GM18861 (cell line): ENCODE data around the gene SLC44A5.
"Not testable (repeated sequence)": the region's sequence is repeated elsewhere in the genome, so short reads cannot be mapped to it uniquely, and the experiment has no call there.

Experiments used
- ATAC-seq: cut with Tn5 transposase; IDR thresholded peaks from one replicate; pipeline ENCODE4 v1.9.1; 2021; ENCODE audit not compliant: unreplicated experiment

SLC44A5 gene

GRCh38 chr1:75469586-75470173 is 141.2 kb downstream of the SLC44A5 start:
- ATAC-seq = no peak

GRCh38 chr1:75461808-75462325 is 149.0 kb downstream of the SLC44A5 start:
- ATAC-seq = no peak

GRCh38 chr1:75449998-75450397 is 160.9 kb downstream of the SLC44A5 start:
- ATAC-seq = no peak

GRCh38 chr1:75444220-75444619 is 166.7 kb downstream of the SLC44A5 start:
- no peak for ATAC-seq

GRCh38 chr1:75440274-75440673 is 170.6 kb downstream of the SLC44A5 start:
- ATAC-seq = no peak

GRCh38 chr1:75438355-75438754 is 172.6 kb downstream of the SLC44A5 start:
- no peak for ATAC-seq

- no peak for ATAC-seq
Measured at GRCh38 chr1:75431843-75432242, 179.1 kb downstream of the SLC44A5 start.

GRCh38 chr1:75430526-75430925 is 180.4 kb downstream of the SLC44A5 start:
- no peak for ATAC-seq

GRCh38 chr1:75426688-75427087 is 184.2 kb downstream of the SLC44A5 start:
- ATAC-seq = no peak

- ATAC-seq = no peak
Measured at GRCh38 chr1:75425001-75425650, 185.8 kb downstream of the SLC44A5 start.

- ATAC-seq = peak; percentile 57
Measured at GRCh38 chr1:75423616-75424015, 187.3 kb downstream of the SLC44A5 start.

- ATAC-seq = no peak
Measured at GRCh38 chr1:75423136-75423535, 187.8 kb downstream of the SLC44A5 start.

GRCh38 chr1:75421371-75421770 is 189.5 kb downstream of the SLC44A5 start:
- ATAC-seq = no peak

GRCh38 chr1:75415187-75415586 is 195.7 kb downstream of the SLC44A5 start:
- no peak for ATAC-seq

- no peak for ATAC-seq
Measured at GRCh38 chr1:75412616-75413015, 198.3 kb downstream of the SLC44A5 start.

GRCh38 chr1:75404681-75405080 is 206.2 kb downstream of the SLC44A5 start:
- ATAC-seq = not testable (repeated sequence)

- ATAC-seq = not testable (repeated sequence)
Measured at GRCh38 chr1:75403147-75403646, 207.7 kb downstream of the SLC44A5 start.

GRCh38 chr1:75400716-75401115 is 210.2 kb downstream of the SLC44A5 start:
- no peak for ATAC-seq

- no peak for ATAC-seq
Measured at GRCh38 chr1:75396745-75397144, 214.2 kb downstream of the SLC44A5 start.

GRCh38 chr1:75396260-75396659 is 214.7 kb downstream of the SLC44A5 start:
- no peak for ATAC-seq

GRCh38 chr1:75394386-75395139 is 216.4 kb downstream of the SLC44A5 start:
- peak; percentile 45 for ATAC-seq

- peak; percentile 100 for ATAC-seq
Measured at GRCh38 chr1:75392278-75392677, 218.6 kb downstream of the SLC44A5 start.
